Ishikawa (cell line): ENCODE results near the gene NAT16.

Experiments used
- CEBPB ChIP-seq: IDR thresholded peaks from 2 replicates; pipeline ENCODE4 v1.6.1; 2012
- CREB1 ChIP-seq: IDR thresholded peaks from 2 replicates; pipeline ENCODE4 v1.6.1; 2012; ENCODE audit warnings: low read depth
- EGR1 ChIP-seq: IDR thresholded peaks from 2 replicates; pipeline ENCODE4 v1.6.1; 2012
- EP300 ChIP-seq: IDR thresholded peaks from 2 replicates; pipeline ENCODE4 v1.6.1; 2012; ENCODE audit warnings: borderline replicate concordance
- MAX ChIP-seq: IDR thresholded peaks from 2 replicates; pipeline ENCODE4 v1.6.1; 2012
- NFIC ChIP-seq: IDR thresholded peaks from 2 replicates; pipeline ENCODE4 v1.6.1; 2012
- RAD21 ChIP-seq: IDR thresholded peaks from 2 replicates; pipeline ENCODE4 v1.6.1; 2012; ENCODE audit warnings: low read depth
- REST ChIP-seq: IDR thresholded peaks from 2 replicates; pipeline ENCODE4 v1.6.1; 2012; ENCODE audit warnings: low read depth, mild to moderate bottlenecking
- TAF1 ChIP-seq: IDR thresholded peaks from 2 replicates; pipeline ENCODE4 v1.6.1; 2012; ENCODE audit warnings: low read depth, mild to moderate bottlenecking
- YY1 ChIP-seq: IDR thresholded peaks from 2 replicates; pipeline ENCODE4 v1.6.1; 2012; ENCODE audit warnings: low read depth
- ZBTB7A ChIP-seq: IDR thresholded peaks from 2 replicates; pipeline ENCODE4 v1.6.1; 2012; ENCODE audit warnings: low read depth

DNA sequence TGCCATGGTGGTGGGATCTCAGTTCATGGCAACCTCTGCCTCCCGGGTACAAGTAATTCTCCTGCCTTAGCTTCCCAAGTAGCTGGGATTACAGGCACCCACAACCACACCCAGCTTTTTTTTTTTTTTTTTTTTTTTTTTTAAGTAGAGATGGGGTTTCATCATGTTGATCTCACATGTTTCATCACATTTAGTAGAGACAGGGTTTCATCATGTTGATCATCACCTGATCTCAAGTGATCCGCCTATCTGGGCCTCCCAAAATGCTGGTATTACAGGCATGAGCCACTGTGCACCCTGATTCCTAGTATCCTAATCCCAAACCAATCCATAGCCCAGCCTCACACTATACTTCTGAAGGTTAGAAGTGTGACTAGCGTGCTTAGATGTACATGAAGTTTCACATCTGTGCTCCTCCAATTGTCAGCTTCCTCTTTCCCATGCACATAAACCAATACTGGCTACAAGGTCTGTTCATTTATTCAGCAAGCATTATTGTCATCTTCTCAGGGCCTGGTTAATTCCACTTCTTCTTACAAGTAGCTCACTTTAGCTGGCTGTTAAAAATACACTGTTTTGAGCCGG is 6.8 kb upstream of the NAT16 start:
- TF ChIP-seq CEBPB (no peak), RAD21 (no peak), CREB1 (no peak), NFIC (no peak), TAF1 (no peak), EGR1 (no peak), YY1 (no peak), MAX (no peak), EP300 (no peak), ZBTB7A (no peak), REST (no peak)
